Breast epithelium (tissue), 4 donors: Measurements from ENCODE around the gene PDX1. TPM values are rescaled to one million over a fixed set of nuclear protein-coding genes. Genes with fewer than 3 reads are reported as not detected.

ENCODE experiments used
- DNase-seq, 2 donors: peaks; one replicate each; pipeline ENCODE4 v3.0.0-alpha.2; 2019; ENCODE audit warnings: low spot score in 2 of 2
- H3K27ac ChIP-seq, 2 donors: fragments of 200-600 bp; sonication (generic) in 1 of 2; one replicate each; pipeline ENCODE4 v1.5.1; 2016 to 2019; ENCODE audit warnings: mild to moderate bottlenecking in 1 of 2
- H3K27me3 ChIP-seq, 2 donors: fragments of 200-600 bp; sonication (generic) in 1 of 2; one replicate each; pipeline versions ENCODE4 v1.5.1 to v1.6.0; 2017 to 2019; ENCODE audit warnings: control low read depth in 1 of 2, mild to moderate bottlenecking in 1 of 2
- H3K36me3 ChIP-seq: fragments of 200-600 bp; one replicate; pipeline ENCODE4 v1.5.1; 2019
- H3K4me1 ChIP-seq, 2 donors: fragments of 200-600 bp; sonication (generic); one replicate each; pipeline ENCODE4 v1.5.1; 2016 to 2019; ENCODE audit warnings: control low read depth in 1 of 2
- H3K4me3 ChIP-seq, 3 donors: fragments of 200-600 bp; sonication (generic); 1 replicate in 2 of 3; 2 replicates in 1 of 3; pipeline ENCODE4 v1.5.1; 2016 to 2019; ENCODE audit warnings: mild to moderate bottlenecking in 3 of 3, moderate library complexity in 2 of 3
- H3K9me3 ChIP-seq, 2 donors: fragments of 200-600 bp; sonication (generic) in 1 of 2; one replicate each; pipeline ENCODE4 v1.5.1; 2016 to 2019; ENCODE audit warnings: control low read depth in 1 of 2
- CTCF ChIP-seq, 3 donors: fragments of 450-650 bp; IDR thresholded peaks; one replicate each; pipeline ENCODE4 v1.5.1; 2016 to 2017; ENCODE audit warnings: antibody characterized with exemption in 3 of 3, mild to moderate bottlenecking in 3 of 3, moderate library complexity in 3 of 3
- POLR2A ChIP-seq: fragments of 450-650 bp; IDR thresholded peaks from one replicate; pipeline ENCODE4 v1.6.1; 2016; ENCODE audit warnings: antibody characterized with exemption, mild to moderate bottlenecking, moderate library complexity
- POLR2AphosphoS5 ChIP-seq, 3 donors: sonication (generic); formaldehyde crosslinking; IDR thresholded peaks; one replicate each; pipeline ENCODE4 v1.6.1; 2017; ENCODE audit warnings: antibody characterized with exemption in 3 of 3
- intact Hi-C: fragments of 100-400 bp; cut with DNase I; formaldehyde crosslinking; loops from one replicate; pipeline ENCODE4 v1.15.1; 2023; ENCODE audit warnings: low total_unique reads
- total RNA-seq, 3 donors: library from RNA; depleted of rRNA; stranded (reverse); fragments of >200 nt; gene quantifications; one replicate each; pipeline ENCODE4 v1.1.0, GENCODE V29; 2016

PDX1 gene
- total RNA-seq, 3 donors from 2014 or later = not detected

GRCh38 chr13:27965740-27966640, 46.2 kb downstream of the PDX1 start:
- Histone ChIP-seq H3K36me3 (no peaks in the 10 kb centered on the region), H3K27me3 (peaks cover 4 to 95% of the 10 kb centered on the region in 2 donors), H3K9me3 (no peaks in the 10 kb centered on the region), H3K27ac (no peak overlapping the region), H3K4me1 (peaks cover 0 to 3% of the 10 kb centered on the region in 2 donors), H3K4me3 (peak overlapping the region in 1 of 3 donors; percentile 25)
- TF ChIP-seq CTCF (IDR thresholded peaks at IDR 0.05) = no peak
- TF ChIP-seq POLR2A = no peak
- TF ChIP-seq POLR2AphosphoS5 (IDR thresholded peaks at IDR 0.05) = no peak
- no peak for DNase-seq
- intact Hi-C loops = no loop called here

GRCh38 chr13:27966641-27967202, 46.9 kb downstream of the PDX1 start:
- TF ChIP-seq POLR2AphosphoS5 (IDR thresholded peaks at IDR 0.05) (no peak), CTCF (IDR thresholded peaks at IDR 0.05) (no peak), POLR2A (no peak)
- H3K4me3 ChIP-seq = peak overlapping the region in 1 of 3 donors; percentile 25
- H3K4me1 ChIP-seq = peaks cover 0 to 3% of the 10 kb centered on the region in 2 donors
- no peak overlapping the region for H3K27ac ChIP-seq
- intact Hi-C loops = no loop called here
- H3K36me3 ChIP-seq = no peaks in the 10 kb centered on the region
- no peak for DNase-seq
- H3K27me3 ChIP-seq = peaks cover 4 to 95% of the 10 kb centered on the region in 2 donors
- no peaks in the 10 kb centered on the region for H3K9me3 ChIP-seq

GRCh38 chr13:27967203-27967735, 47.5 kb downstream of the PDX1 start:
- H3K36me3 ChIP-seq = no peaks in the 10 kb centered on the region
- no peak for TF ChIP-seq POLR2AphosphoS5 (IDR thresholded peaks at IDR 0.05)
- TF ChIP-seq POLR2A = no peak
- TF ChIP-seq CTCF (IDR thresholded peaks at IDR 0.05) = no peak
- no peak overlapping the region for H3K27ac ChIP-seq
- H3K27me3 ChIP-seq = peaks cover 4 to 100% of the 10 kb centered on the region in 2 donors
- intact Hi-C loops = no loop called here
- H3K4me1 ChIP-seq = peaks cover 0 to 3% of the 10 kb centered on the region in 2 donors
- no peaks in the 10 kb centered on the region for H3K9me3 ChIP-seq
- H3K4me3 ChIP-seq = no peak overlapping the region
- DNase-seq = no peak

GRCh38 chr13:27967736-27968315, 48.0 kb downstream of the PDX1 start:
- H3K36me3 ChIP-seq = no peaks in the 10 kb centered on the region
- no peak for DNase-seq
- H3K27me3 ChIP-seq = peaks cover 4 to 100% of the 10 kb centered on the region in 2 donors
- H3K27ac ChIP-seq = no peak overlapping the region
- intact Hi-C loops = no loop called here
- no peaks in the 10 kb centered on the region for H3K9me3 ChIP-seq
- H3K4me1 ChIP-seq = peaks cover 0 to 3% of the 10 kb centered on the region in 2 donors
- no peak for TF ChIP-seq POLR2A
- peak overlapping the region in 1 of 3 donors; percentile 41 for H3K4me3 ChIP-seq

GRCh38 chr13:27968316-27969081, 48.7 kb downstream of the PDX1 start:
- peaks cover 0 to 3% of the 10 kb centered on the region in 2 donors for H3K4me1 ChIP-seq
- H3K4me3 ChIP-seq = peak overlapping the region in 2 of 3 donors; percentile 21 to 41
- no peaks in the 10 kb centered on the region for H3K36me3 ChIP-seq
- no peak for DNase-seq
- H3K27ac ChIP-seq = no peak overlapping the region
- H3K27me3 ChIP-seq = peaks cover 4 to 100% of the 10 kb centered on the region in 2 donors
- TF ChIP-seq CTCF (IDR thresholded peaks at IDR 0.05) = no peak
- no peak for TF ChIP-seq POLR2AphosphoS5 (IDR thresholded peaks at IDR 0.05)
- TF ChIP-seq POLR2A = no peak
- H3K9me3 ChIP-seq = no peaks in the 10 kb centered on the region
- intact Hi-C loops = no loop called here
